SW480 (cell line): ENCODE results near the gene FBXL13.
"Not testable (repeated sequence)": the region's sequence is repeated elsewhere in the genome, so short reads cannot be mapped to it uniquely, and the experiment has no call there.

Experiments used
- DNase-seq: peaks from one replicate; pipeline ENCODE4 v3.0.0-alpha.2; 2016; ENCODE audit warnings: low spot score

FBXL13 gene

DNA sequence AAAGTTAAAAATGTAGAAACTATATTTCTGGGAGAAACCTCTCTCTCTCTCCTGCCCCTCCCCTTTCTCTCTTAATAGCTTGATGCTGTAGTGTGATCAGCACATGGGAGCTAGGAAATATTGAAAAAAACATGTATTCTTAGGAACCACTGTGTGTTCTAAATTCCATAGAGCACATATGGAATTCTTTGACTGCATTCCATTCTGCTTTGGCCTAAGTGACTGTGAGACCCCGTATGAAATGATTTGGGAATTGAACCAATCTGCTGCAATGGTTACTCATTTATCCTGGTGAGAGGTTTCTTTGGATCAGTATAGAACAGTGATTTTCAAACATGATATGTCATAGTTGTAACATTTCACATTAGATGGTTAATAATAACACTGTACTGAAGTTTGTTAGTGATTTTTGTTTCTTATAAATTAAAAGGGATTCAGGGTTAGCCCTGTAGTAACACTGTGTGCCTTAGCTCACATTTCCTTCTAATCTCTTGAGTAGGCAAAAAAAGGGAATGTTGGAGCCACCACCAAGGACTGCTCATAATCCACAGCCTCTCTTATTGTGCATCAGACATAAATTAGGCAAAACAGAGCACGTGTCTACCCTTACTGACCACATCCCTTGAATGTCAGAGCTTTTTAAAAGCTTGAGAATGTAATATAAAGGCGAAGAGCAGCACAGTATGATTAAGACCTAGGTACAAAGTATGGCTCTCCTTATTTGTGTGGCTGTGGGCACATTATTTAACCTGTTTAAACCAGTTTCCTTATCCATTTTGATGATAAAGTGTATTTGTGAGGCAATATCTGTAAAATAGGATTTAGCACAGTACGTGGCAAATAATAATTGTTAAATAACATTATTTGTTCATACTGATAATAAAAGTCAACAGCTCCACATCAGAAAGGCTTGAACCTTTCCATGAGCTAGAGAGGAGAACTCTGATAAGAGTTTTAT, 256.7 kb downstream of the FBXL13 start:
- no peak for DNase-seq

GRCh38 chr7:102814025-102814471, 260.5 kb downstream of the FBXL13 start:
- DNase-seq: no peak

- no peak for DNase-seq
Observed at GRCh38 chr7:102813191-102814024, 261.2 kb downstream of the FBXL13 start.

DNA sequence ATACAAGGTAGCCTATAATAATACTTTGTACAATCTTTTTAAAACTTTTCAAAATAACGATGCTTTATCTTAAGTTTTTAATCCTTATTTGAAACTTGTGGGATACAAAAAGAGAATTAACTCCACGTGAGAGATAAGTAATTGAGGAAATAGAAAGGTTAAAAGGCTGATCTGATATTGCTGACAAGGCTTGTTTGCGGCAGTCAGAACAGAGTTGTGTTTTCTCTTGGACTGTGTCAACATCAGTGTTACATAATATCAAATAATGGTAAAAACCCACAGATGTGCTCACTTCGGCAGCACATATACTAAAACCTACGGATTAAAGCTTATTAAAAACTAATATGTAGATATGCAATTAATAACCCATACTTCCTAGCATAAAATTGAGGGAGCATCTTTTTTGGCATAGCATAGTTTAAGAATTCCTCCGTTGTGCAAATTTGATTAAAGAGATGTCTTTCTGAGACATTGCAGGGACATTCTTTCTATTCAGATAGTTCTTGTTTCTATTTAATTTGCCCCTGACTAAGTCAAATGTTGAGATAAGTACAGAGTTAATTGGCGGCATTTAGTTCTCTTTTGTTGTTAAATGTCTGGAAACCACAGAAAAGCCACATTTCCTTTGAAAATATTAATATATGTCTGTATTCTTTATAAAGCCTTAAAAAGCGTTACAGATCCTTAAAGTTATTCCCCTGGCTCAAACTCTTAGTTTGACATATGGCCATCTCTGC, 262.5 kb downstream of the FBXL13 start:
- DNase-seq: no peak

- DNase-seq: no peak
Observed at GRCh38 chr7:102810916-102811315, 263.7 kb downstream of the FBXL13 start.

DNA sequence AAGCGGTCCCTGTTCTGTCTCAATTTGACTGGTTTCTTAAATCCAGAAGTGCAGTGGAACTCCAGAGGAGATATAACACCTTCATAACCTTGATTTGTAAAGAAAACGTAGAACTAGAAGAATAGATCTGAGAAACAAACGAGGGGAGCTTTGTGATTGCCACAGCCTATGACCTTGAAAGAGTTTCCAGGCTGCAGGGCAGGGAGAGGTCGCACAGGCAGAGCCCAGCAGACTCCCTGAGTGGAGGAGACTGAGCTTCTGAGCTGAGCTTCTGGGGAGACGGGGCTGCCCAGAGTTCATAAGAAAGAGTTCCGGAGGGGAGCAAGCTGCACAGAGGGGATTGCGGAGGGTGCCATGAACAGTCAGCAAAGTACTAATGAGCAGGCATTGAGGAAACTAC, 268.0 kb downstream of the FBXL13 start:
- DNase-seq: no peak

- not testable (repeated sequence) for DNase-seq
Observed at GRCh38 chr7:102795987-102796595, 278.5 kb downstream of the FBXL13 start.

- DNase-seq: not testable (repeated sequence)
Observed at GRCh38 chr7:102794567-102794966, 280.0 kb downstream of the FBXL13 start.

DNA sequence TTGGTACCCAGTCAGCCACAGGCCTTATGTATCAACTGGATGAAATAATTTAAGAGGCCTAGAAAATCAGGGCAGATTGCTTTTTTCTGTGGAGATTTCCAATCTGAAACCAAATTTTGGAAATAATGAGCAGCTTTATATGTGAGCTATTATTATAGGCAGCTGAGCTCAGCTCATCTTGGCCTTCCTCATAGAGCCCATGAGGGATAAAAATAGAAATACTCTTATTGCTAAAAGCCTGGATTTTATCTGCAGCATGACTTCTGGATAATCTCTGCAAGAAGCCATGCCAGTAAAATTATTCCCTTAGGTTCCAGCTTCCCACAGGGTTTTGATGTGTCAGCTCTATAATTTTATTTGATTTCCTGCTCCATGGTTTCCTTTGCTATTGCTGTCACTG, 282.8 kb downstream of the FBXL13 start:
- not testable (repeated sequence) for DNase-seq

- not testable (repeated sequence) for DNase-seq
Observed at GRCh38 chr7:102791367-102791766, 283.2 kb downstream of the FBXL13 start.

GRCh38 chr7:102790364-102791100, 284.1 kb downstream of the FBXL13 start:
- DNase-seq: not testable (repeated sequence)

GRCh38 chr7:102788770-102789169, 285.8 kb downstream of the FBXL13 start:
- DNase-seq: not testable (repeated sequence)

DNA sequence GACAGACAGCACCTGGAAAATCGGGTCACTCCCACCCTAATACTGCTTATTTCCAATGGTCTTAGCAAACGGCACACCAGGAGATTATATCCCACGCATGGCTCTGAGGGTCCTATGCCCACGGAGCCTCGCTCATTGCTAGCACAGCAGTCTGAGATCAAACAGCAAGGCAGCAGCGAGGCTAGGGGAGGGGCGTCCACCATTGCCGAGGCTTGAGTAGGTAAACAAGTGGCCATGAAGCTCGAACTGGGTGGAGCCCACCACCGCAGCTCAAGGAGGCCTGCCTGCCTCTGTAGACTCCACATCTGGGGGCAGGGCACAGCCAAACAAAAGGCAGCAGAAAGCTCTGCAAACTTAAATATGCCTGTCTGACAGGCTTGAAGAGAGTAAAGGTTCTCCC, 293.7 kb downstream of the FBXL13 start:
- DNase-seq: not testable (repeated sequence)

GRCh38 chr7:102778663-102779062, 295.9 kb downstream of the FBXL13 start:
- DNase-seq: not testable (repeated sequence)

- not testable (repeated sequence) for DNase-seq
Observed at GRCh38 chr7:102776217-102776616, 298.4 kb downstream of the FBXL13 start.

- DNase-seq: not testable (repeated sequence)
Observed at GRCh38 chr7:102770467-102770866, 304.1 kb downstream of the FBXL13 start.

DNA sequence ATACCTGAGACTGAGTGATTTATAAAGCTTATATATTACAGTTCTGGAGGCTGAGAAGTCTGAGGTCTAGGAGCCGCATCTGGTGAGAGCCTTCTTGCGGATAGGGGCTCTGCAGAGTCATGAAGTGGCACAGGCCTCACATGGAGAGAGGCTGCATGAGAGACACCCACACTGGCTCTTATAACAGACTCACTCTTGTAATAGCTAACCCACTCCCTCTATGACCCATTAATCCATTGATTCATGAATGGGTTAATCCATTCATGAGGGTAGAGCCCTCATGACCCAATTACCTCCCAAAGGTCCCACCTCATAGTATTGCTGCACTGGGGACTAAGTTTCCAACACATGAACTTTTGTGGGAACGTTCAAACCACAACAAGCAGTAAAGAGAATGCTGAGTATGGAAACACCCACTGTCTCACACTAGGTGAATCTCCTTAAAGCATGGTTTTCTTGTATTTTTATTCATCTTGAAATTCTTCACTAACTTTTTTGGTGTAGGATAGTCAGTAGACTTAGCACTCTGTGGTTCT, 304.9 kb downstream of the FBXL13 start:
- not testable (repeated sequence) for DNase-seq

DNA sequence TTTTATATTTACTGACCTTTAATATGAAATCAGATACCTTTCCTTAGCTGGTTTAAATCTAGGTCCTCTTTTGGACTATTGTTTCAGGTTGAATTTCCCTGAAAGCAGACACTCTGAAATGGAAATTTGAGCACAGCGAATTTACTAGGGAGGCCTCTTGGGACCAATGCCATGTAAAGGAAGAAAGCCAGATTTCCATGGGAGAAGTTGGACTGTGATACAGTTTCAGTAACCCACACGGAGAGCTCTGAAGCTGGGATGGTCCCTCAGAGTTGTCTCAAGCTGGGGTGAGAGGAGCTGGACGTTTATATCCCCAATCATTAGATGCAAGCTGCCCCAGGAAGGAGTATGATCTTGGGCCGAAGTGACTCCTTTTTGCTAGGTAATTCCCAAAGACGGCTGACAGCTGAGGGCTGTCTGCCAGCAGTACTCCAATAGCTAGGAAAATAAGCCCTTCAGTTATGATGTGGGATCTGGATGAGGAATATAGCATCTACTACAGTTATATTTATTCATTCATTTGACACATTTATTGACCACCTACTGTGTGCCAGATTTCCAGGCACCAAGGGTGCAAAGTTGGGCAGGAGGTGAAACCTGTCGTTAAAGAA, 311.2 kb downstream of the FBXL13 start:
- DNase-seq: not testable (repeated sequence)
